ENCODE data around the gene DGKI. TPM values are rescaled to one million over a fixed set of nuclear protein-coding genes. Genes with fewer than 3 reads are reported as not detected.

Gene DGKI
- total and polyA plus RNA-seq, 7 donors = under 0.01 to 0.56 (median 0.44) TPM; not detected in 2

DNA sequence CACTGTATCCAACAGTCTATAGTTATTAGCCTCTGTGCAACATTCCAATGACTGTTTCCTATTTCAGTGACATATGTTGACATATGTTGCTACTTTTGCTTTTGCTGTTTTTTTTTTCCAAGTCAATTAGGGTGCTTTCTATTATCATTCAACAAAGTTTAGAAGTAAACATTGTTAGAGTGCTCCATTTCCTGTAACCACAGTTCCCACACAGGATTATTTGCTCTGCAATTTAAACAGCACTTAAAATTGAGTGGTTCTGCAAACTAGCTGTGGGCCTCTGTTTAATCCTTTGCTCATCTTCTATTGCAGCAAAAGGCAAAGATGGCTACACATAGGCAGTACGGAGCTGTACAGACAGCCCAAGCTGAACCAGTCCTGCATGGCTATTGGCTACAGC is 456.7 kb downstream of the DGKI start:
- H3K9me3 ChIP-seq = no peaks in the 10 kb centered on the region
- WGBS, 3 donors = 60 to 72% (median 67%) methylated on average over 1 of the region's 1 CpG
- no peaks in the 10 kb centered on the region for H3K36me3 ChIP-seq (ENCODE audit: insufficient read depth in 1 of 2, low read depth in 1 of 2)
- no peak overlapping the region for H3K4me3 ChIP-seq
- H3K27ac ChIP-seq = no peak overlapping the region
- intact Hi-C loops (cut with DNase I) = no loop called here
- no peak for DNase-seq
- ATAC-seq = no peak
- no peaks in the 10 kb centered on the region for H3K27me3 ChIP-seq (ENCODE audit: insufficient read depth in 3 of 3, low read length in 2 of 3)
- TF ChIP-seq, protein P1, sequence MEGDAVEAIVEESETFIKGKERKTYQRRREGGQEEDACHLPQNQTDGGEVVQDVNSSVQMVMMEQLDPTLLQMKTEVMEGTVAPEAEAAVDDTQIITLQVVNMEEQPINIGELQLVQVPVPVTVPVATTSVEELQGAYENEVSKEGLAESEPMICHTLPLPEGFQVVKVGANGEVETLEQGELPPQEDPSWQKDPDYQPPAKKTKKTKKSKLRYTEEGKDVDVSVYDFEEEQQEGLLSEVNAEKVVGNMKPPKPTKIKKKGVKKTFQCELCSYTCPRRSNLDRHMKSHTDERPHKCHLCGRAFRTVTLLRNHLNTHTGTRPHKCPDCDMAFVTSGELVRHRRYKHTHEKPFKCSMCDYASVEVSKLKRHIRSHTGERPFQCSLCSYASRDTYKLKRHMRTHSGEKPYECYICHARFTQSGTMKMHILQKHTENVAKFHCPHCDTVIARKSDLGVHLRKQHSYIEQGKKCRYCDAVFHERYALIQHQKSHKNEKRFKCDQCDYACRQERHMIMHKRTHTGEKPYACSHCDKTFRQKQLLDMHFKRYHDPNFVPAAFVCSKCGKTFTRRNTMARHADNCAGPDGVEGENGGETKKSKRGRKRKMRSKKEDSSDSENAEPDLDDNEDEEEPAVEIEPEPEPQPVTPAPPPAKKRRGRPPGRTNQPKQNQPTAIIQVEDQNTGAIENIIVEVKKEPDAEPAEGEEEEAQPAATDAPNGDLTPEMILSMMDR (IDR thresholded peaks at IDR 0.05) = no peak
- no peaks in the 10 kb centered on the region for H3K4me1 ChIP-seq

DNA sequence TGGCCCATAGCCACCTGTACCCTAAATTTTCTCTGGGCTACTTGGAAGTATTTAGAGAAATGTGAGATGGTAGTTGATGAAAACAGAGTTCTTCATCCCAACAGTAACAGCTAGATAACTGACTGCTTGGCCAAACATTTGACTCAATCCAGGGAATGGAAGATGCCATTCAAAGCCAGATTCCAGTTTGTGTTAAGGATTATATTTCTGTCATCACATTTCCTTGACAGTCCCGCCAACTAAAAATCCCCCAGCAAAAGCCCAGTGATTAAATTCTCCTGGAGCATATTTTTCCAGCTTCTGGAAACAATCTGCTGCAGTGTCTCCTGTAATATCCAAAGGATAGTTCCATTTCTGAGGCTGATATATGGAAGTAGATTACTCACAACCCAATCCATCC is 457.9 kb downstream of the DGKI start:
- no peak overlapping the region for H3K4me3 ChIP-seq
- H3K36me3 ChIP-seq (ENCODE audit: insufficient read depth in 1 of 2, low read depth in 1 of 2) = no peaks in the 10 kb centered on the region
- H3K27ac ChIP-seq = no peak overlapping the region
- no peaks in the 10 kb centered on the region for H3K4me1 ChIP-seq
- no peaks in the 10 kb centered on the region for H3K9me3 ChIP-seq
- TF ChIP-seq, protein P1 (IDR thresholded peaks at IDR 0.05) = no peak
- DNase-seq = no peak
- H3K27me3 ChIP-seq (ENCODE audit: insufficient read depth in 3 of 3, low read length in 2 of 3) = no peaks in the 10 kb centered on the region
- 33 to 51% (median 41%) methylated on average over 1 of the region's 1 CpG for WGBS, 3 donors
- intact Hi-C loops (cut with DNase I) = no loop called here
- no peak for ATAC-seq

DNA sequence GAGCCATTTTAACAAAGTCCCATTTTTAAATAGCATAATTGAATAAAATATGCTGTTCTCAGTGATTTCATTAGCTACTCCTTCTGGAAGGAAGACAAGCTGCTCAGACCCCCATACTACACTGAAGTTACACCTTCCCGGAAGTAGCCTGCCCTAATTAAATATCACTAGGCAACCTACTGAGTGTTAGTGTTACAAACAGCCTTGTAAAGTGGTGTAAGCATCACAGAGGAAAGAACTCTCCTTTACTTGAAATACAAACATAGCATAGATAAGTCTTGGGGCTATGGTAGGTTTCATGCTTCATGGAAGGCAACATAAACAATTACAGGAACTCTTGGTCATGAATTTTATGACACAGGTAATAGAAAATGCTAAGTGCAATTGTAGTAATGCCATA is 459.8 kb downstream of the DGKI start:
- H3K9me3 ChIP-seq = no peaks in the 10 kb centered on the region
- H3K27me3 ChIP-seq (ENCODE audit: insufficient read depth in 3 of 3, low read length in 2 of 3) = no peaks in the 10 kb centered on the region
- TF ChIP-seq, protein P1 (IDR thresholded peaks at IDR 0.05) = no peak
- DNase-seq (no peak), ATAC-seq (no peak)
- H3K27ac ChIP-seq = no peak overlapping the region
- H3K36me3 ChIP-seq (ENCODE audit: insufficient read depth in 1 of 2, low read depth in 1 of 2) = no peaks in the 10 kb centered on the region
- no peaks in the 10 kb centered on the region for H3K4me1 ChIP-seq
- H3K4me3 ChIP-seq = no peak overlapping the region
- WGBS, 3 donors = 28 to 55% (median 33%) methylated on average over 1 of the region's 1 CpG
- intact Hi-C loops (cut with DNase I) = no loop called here

DNA sequence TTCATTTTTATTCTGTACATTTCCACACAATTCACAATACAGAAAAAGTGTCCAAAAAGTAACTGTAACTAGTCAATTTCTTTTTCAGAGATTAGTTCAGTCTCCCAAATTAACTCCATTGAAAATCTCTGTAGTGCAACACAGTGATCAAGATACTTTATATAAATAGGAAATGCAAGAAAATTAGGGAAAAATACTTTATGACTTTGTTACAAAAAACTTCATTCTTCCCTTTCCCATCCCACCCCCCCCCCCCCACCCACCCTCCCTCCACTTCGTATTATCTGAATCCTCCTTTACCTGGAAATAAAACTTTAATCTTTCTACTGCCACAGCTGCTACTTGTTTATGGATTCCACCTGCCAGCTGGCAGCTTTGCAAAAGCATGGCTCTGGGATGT is 465.7 kb downstream of the DGKI start:
- no peak overlapping the region for H3K4me3 ChIP-seq
- intact Hi-C loops (cut with DNase I) = no loop called here
- TF ChIP-seq, protein P1 (IDR thresholded peaks at IDR 0.05) = no peak
- DNase-seq (no peak), ATAC-seq (no peak)
- WGBS, 3 donors = 0 to 31% (median 23%) methylated on average over 1 of the region's 1 CpG
- no peaks in the 10 kb centered on the region for H3K27me3 ChIP-seq (ENCODE audit: insufficient read depth in 3 of 3, low read length in 2 of 3)
- no peaks in the 10 kb centered on the region for H3K4me1 ChIP-seq
- no peak overlapping the region for H3K27ac ChIP-seq
- no peaks in the 10 kb centered on the region for H3K9me3 ChIP-seq
- H3K36me3 ChIP-seq (ENCODE audit: insufficient read depth in 1 of 2, low read depth in 1 of 2) = no peaks in the 10 kb centered on the region

DNA sequence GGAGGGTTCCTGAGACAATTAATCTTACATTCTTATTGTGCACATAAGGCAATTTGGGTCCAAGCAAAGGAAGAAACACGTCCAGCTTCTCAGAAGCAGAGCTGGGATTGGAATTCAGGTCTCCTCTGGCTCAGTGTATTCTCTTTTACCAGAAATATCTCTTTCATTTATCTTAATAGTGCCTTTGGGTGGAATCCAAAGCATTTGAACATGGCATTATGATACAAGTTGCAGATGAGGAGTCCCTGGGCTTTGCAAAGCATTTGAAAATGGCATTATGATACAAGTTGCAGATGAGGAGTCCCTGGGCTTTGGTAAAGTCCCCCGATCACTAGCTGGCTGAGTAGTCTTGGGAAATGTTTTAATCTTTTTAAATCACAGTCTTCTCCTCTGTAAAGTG is 473.3 kb downstream of the DGKI start:
- 67 to 70% (median 68%) methylated on average over 2 of the region's 2 CpGs for WGBS, 3 donors
- DNase-seq = no peak
- H3K27ac ChIP-seq = no peak overlapping the region

More for the DNA sequence above, 473.3 kb downstream of the DGKI start:
- no peaks in the 10 kb centered on the region for H3K4me1 ChIP-seq
- TF ChIP-seq, protein P1 (IDR thresholded peaks at IDR 0.05) = no peak
- no peaks in the 10 kb centered on the region for H3K36me3 ChIP-seq (ENCODE audit: insufficient read depth in 1 of 2, low read depth in 1 of 2)
- H3K27me3 ChIP-seq (ENCODE audit: insufficient read depth in 3 of 3, low read length in 2 of 3) = no peaks in the 10 kb centered on the region
- intact Hi-C loops (cut with DNase I) = no loop called here
- no peaks in the 10 kb centered on the region for H3K9me3 ChIP-seq
- no peak overlapping the region for H3K4me3 ChIP-seq
- ATAC-seq = no peak
